ENCODE results near the gene ITGA7.

ITGA7 gene

GRCh38 chr12:55708695-55709233, 1.1 kb upstream of the ITGA7 start:
- intact Hi-C loops (cut with DNase I): no loop called here
- DNase-seq: no peak

GRCh38 chr12:55707219-55707671, 459 bp downstream of the ITGA7 start:
- DNase-seq: peak in 1 of 42 donors; percentile 71
- intact Hi-C loops (cut with DNase I): no loop called here

GRCh38 chr12:55706568-55707218, 1.0 kb downstream of the ITGA7 start:
- DNase-seq: no peak
- intact Hi-C loops (cut with DNase I): no loop called here

GRCh38 chr12:55705782-55706402, 1.8 kb downstream of the ITGA7 start:
- DNase-seq: no peak
- intact Hi-C loops (cut with DNase I): no loop called here

GRCh38 chr12:55704824-55705718, 2.6 kb downstream of the ITGA7 start:
- intact Hi-C loops (cut with DNase I): no loop called here
- no peak for DNase-seq

- intact Hi-C loops (cut with DNase I): no loop called here
Measured at GRCh38 chr12:55703901-55704761, 3.6 kb downstream of the ITGA7 start.

GRCh38 chr12:55703288-55703687, 4.4 kb downstream of the ITGA7 start:
- DNase-seq: peak in 7 of 42 donors; percentile 36 to 67 (median 47)
- intact Hi-C loops (cut with DNase I): no loop called here

More at GRCh38 chr12:55703901-55704761, 3.6 kb downstream of the ITGA7 start:
- no peak for DNase-seq

GRCh38 chr12:55702861-55703260, 4.8 kb downstream of the ITGA7 start:
- intact Hi-C loops (cut with DNase I): no loop called here

GRCh38 chr12:55700255-55701018, 7.3 kb downstream of the ITGA7 start:
- DNase-seq: no peak
- intact Hi-C loops (cut with DNase I): no loop called here

More at GRCh38 chr12:55702861-55703260, 4.8 kb downstream of the ITGA7 start:
- DNase-seq: no peak

- intact Hi-C loops (cut with DNase I): no loop called here
- DNase-seq: no peak
Measured at GRCh38 chr12:55699471-55700055, 8.1 kb downstream of the ITGA7 start.

- intact Hi-C loops (cut with DNase I): no loop called here
- peak in 2 of 42 donors; percentile 1 to 7 for DNase-seq
Measured at GRCh38 chr12:55698965-55699364, 8.7 kb downstream of the ITGA7 start.

GRCh38 chr12:55698241-55698955, 9.3 kb downstream of the ITGA7 start:
- peak in 3 of 42 donors; percentile 6 to 40 (median 10) for DNase-seq

GRCh38 chr12:55697686-55698085, 10.0 kb downstream of the ITGA7 start:
- intact Hi-C loops (cut with DNase I): no loop called here
- DNase-seq: peak in 4 of 42 donors; percentile 3 to 10 (median 6)

More at GRCh38 chr12:55698241-55698955, 9.3 kb downstream of the ITGA7 start:
- intact Hi-C loops (cut with DNase I): no loop called here

GRCh38 chr12:55696796-55697462, 10.8 kb downstream of the ITGA7 start:
- intact Hi-C loops (cut with DNase I): no loop called here
- DNase-seq: peak in 4 of 42 donors; percentile 9 to 17 (median 10)

GRCh38 chr12:55696141-55696540, 11.6 kb downstream of the ITGA7 start:
- intact Hi-C loops (cut with DNase I): no loop called here

GRCh38 chr12:55695349-55695748, 12.4 kb downstream of the ITGA7 start:
- intact Hi-C loops (cut with DNase I): no loop called here
- DNase-seq: peak in 1 of 42 donors; percentile 2

More at GRCh38 chr12:55696141-55696540, 11.6 kb downstream of the ITGA7 start:
- DNase-seq: no peak
